Measurements from ENCODE around the gene ERRFI1.

- TF ChIP-seq, protein P1, sequence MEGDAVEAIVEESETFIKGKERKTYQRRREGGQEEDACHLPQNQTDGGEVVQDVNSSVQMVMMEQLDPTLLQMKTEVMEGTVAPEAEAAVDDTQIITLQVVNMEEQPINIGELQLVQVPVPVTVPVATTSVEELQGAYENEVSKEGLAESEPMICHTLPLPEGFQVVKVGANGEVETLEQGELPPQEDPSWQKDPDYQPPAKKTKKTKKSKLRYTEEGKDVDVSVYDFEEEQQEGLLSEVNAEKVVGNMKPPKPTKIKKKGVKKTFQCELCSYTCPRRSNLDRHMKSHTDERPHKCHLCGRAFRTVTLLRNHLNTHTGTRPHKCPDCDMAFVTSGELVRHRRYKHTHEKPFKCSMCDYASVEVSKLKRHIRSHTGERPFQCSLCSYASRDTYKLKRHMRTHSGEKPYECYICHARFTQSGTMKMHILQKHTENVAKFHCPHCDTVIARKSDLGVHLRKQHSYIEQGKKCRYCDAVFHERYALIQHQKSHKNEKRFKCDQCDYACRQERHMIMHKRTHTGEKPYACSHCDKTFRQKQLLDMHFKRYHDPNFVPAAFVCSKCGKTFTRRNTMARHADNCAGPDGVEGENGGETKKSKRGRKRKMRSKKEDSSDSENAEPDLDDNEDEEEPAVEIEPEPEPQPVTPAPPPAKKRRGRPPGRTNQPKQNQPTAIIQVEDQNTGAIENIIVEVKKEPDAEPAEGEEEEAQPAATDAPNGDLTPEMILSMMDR (conservative IDR thresholded peaks at IDR 0.05; ENCODE audit: low read length), result no peak
- no peak for TF ChIP-seq EZH2phosphoT487 (IDR thresholded peaks at IDR 0.05; ENCODE audit: borderline replicate concordance, low read depth, low read length)
Measured at GRCh38 chr1:8075511-8076051, 49.5 kb upstream of the ERRFI1 start.
